Epithelial cell of proximal tubule (primary cell): Measurements from ENCODE around the gene PLGRKT. TPM values are rescaled to one million over a fixed set of nuclear protein-coding genes. Genes with fewer than 3 reads are reported as not detected.
"Not testable (repeated sequence)": the region's sequence is repeated elsewhere in the genome, so short reads cannot be mapped to it uniquely, and the experiment has no call there.

Experiments used
- DNase-seq: peaks from one replicate; pipeline ENCODE4 v3.0.0-alpha.2; 2011; ENCODE audit warnings: low read depth
- H3K4me3 ChIP-seq: 2 replicates; pipeline ENCODE4 v1.5.1; 2011; ENCODE audit warnings: low read depth, mild to moderate bottlenecking, low read length
- total RNA-seq: library from RNA; depleted of rRNA; stranded (reverse); fragments of >200 nt; gene quantifications from 2 replicates; pipeline ENCODE4 v1.2.3, GENCODE V29; 2015
- TF ChIP-seq, protein P1 (sequence below): conservative IDR thresholded peaks from 2 replicates; pipeline ENCODE4 v1.5.1; 2012; ENCODE audit warnings: low read depth, mild to moderate bottlenecking, low read length

PLGRKT gene
- total RNA-seq, 1 donor from 2014 or later: 28.5 TPM

DNA sequence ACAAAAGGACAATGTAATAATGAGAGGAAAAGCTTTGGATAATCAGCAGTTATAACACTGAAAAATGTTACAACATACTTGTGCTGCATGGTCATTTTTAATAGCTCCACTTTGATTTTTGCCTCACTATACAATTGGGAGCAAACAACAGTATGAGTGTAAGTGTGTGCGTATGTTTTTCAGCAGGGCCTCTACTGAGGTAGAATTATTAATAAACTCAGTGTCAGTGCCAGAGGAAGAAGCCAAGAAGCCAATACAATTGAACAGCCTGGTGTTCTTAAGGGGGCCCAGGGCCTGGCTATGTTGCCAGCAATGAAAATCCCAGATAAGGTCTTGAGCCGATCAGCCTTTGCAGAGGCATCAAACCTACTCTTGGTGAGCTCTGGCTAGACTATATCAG lies 81.9 kb downstream of the PLGRKT start:
- TF ChIP-seq, protein P1, sequence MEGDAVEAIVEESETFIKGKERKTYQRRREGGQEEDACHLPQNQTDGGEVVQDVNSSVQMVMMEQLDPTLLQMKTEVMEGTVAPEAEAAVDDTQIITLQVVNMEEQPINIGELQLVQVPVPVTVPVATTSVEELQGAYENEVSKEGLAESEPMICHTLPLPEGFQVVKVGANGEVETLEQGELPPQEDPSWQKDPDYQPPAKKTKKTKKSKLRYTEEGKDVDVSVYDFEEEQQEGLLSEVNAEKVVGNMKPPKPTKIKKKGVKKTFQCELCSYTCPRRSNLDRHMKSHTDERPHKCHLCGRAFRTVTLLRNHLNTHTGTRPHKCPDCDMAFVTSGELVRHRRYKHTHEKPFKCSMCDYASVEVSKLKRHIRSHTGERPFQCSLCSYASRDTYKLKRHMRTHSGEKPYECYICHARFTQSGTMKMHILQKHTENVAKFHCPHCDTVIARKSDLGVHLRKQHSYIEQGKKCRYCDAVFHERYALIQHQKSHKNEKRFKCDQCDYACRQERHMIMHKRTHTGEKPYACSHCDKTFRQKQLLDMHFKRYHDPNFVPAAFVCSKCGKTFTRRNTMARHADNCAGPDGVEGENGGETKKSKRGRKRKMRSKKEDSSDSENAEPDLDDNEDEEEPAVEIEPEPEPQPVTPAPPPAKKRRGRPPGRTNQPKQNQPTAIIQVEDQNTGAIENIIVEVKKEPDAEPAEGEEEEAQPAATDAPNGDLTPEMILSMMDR: no peak
- no peak overlapping the region for H3K4me3 ChIP-seq
- no peak for DNase-seq

DNA sequence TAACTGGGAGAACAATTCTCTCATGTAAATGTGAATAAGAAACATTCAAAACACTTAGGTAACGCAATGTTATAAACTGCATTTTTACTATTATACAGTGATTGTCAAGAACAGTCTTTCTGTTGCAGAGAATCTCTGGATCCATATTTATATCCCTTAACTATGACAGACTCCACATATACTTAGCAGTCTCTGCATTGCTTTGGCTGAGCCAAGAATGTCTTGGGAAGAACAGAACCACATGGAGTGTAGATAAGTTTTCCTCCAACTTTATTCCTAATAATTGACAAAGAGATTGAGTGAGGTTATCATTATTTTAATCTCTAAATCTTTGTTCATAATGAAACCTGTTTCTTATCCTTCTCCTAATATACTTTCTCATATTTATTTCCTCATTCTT lies 82.5 kb downstream of the PLGRKT start:
- TF ChIP-seq, protein P1: no peak
- no peak overlapping the region for H3K4me3 ChIP-seq
- no peak for DNase-seq

DNA sequence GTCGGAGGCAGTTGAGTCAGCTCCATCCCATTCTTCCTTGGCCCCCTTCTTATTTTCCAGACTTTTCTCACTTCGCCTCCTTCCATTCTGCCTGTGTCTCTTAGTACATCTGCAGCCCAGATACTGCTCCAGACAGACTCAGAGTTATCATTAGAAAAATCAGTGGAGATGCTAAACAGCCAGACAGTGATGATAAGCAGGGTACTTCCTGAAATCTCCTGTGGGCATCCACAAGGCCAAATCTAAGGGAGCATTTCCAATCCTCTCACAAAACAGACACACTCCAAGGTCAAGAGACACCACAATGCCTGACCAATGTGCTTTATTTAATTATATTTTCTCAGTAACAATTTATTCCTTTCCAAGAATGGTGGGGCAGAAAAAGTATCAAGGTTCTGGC lies 83.5 kb downstream of the PLGRKT start:
- DNase-seq: no peak
- no peak overlapping the region for H3K4me3 ChIP-seq
- TF ChIP-seq, protein P1: no peak

GRCh38 chr9:5352637-5353248 lies 85.0 kb downstream of the PLGRKT start:
- no peak overlapping the region for H3K4me3 ChIP-seq
- DNase-seq: no peak
- TF ChIP-seq, protein P1: no peak

DNA sequence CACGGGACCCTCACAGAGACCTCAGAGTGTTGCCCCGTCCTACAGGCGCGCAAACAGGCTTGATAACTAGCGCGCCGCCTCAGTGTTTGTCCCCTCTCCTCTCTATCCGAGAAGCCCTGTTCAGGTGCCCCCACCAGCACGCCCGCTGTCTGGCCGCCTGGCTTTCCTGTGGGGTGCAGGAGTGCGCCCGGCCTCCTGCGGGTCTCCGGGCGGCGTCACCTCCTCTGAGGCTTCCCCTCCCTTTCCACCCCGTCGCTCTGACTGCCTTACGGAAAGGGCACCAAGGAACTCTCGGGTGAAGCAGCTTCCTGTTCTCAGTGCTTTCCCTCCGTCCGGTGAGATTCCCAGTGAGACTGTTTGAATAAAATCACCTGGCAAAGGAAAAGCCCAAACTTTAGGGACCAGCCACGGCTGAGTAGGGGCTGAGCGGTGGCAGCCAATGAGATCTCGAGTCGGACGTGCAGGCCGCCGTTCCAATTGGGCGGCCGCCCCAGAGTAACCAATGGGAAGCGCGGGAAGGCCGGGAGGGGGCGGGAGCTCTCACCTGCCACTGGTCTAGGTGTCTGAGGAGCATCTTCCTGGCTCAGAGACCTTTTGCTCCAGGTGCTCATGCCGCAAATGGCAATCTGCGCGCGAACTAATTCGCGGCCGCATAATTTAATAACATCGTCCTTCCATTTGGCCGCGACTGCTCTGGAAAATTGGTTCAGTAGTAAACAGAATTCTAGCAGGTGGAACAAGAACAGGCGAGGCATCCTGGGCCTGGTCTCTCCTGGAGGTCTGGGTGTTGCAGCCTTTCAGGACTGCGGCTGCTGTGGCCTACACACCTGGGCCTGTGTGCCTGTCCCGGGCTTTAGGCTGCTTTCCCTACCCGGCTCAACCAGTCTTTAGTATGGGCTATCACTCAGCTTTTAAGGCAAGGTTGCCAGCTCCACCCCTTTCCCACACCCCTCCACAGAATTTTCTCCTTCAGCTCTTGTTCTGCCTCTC lies 98.4 kb downstream of the PLGRKT start, which contains the start of gene RLN1:
TSS of gene RLN1 (minus strand) at position 885 of the 990 bp plus-strand sequence. CDS start at position 755, 130 bp downstream.
- not testable (repeated sequence) for DNase-seq, H3K4me3 ChIP-seq

GRCh38 chr9:5336688-5337087 lies 101.0 kb downstream of the PLGRKT start:
- H3K4me3 ChIP-seq: no peak overlapping the region
- TF ChIP-seq, protein P1: no peak
- no peak for DNase-seq

GRCh38 chr9:5331276-5331675 lies 106.4 kb downstream of the PLGRKT start:
- not testable (repeated sequence) for H3K4me3 ChIP-seq, DNase-seq
